CD4-positive, alpha-beta T cell treated with Interleukin-10 for 1 hour (primary cell): ENCODE data around the gene HOXC9.

Experiments
- DNase-seq: peaks from one replicate; pipeline ENCODE4 v3.0.0-alpha.2; 2020

The HOXC9 gene

DNA sequence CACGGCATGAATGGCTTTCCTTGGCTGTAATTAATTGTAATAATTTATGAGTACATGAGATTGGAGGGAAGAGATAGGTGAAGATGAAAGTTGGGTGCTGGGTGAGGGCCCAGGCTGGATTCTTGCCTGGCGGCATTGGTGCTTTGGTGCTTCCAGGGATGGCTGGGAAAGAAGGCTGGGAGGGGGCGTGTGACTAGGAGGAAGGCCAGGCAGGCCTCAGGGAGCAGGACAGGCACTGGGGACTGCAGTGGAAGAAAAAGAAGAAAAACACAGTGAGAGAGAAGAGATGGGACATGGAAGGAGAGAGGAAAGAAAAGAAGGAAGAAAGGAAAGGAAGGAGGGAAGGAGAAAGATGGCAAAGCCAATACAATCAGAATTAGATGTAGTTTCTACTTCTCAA is 3.7 kb downstream of the HOXC9 start:
- no peak for DNase-seq

DNA sequence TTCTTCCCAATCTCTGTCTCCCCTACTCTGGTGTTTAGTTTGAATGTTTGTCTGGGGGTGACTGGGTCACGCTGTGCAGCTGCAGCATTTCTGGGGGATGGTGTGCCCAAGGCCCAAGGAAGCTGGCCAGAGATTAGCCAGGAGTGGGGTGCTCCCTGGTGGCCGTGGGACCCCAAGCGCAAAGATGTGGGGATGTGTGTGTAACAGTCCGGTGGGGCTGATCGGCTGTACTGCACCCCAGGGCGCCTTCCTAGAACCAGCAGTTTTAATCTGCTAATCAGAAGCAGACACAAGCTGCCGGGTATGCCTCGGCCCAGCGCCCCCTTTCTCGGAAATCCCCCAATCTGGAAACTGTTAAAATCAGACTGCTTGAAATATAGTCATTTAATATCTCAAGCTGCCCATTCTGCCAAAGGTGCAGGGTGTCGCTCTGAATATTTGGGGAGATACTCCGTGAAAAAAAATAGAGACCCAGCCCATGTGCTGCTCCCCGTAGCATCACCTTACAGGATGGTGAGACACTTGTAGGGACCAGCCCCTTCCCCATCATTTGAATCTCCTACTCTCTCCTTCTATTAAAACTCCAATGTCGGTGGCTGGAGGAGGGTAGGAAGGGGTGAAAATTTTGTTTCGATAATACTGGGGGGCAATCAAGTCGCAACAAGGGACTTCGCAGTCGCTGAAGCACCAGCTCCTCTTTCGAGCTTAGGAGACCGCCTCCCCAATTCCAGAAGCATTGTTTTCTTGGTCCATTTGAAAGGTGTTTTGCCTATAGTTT is 4.3 kb downstream of the HOXC9 start:
- DNase-seq: no peak

DNA sequence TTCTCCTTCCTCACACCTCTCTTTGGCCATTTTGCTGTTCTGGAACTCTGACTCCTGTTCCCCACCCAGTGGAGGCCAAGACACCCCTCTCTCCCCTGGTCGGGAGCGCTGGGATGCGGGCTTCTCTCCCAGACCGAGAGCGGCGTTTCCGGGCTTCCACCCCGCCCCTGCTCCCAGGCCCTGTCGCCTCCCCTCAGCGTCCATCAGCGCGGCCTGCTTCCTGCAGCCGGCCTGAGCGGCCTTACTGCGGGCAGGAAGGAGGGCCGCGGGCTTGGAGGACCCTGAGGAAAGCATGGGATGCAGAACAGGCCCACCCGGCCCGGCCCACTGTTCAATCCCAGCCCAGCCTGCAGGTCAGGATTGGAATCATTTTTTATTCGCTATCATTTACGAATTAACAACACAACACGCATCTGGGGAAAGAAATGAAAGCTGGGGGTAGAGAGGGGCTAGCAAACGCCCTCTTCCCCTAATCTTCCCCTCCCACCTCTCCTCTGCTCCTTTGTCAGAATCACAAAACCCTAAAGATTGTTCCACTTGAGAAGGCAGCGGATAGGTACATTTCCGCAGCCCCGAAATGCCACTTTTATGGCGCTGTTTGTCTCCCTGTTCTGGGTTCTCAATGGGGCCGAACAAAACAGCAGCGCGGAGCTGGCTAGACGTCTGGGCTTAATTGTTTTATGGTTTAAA is 5.0 kb downstream of the HOXC9 start:
- no peak for DNase-seq

DNA sequence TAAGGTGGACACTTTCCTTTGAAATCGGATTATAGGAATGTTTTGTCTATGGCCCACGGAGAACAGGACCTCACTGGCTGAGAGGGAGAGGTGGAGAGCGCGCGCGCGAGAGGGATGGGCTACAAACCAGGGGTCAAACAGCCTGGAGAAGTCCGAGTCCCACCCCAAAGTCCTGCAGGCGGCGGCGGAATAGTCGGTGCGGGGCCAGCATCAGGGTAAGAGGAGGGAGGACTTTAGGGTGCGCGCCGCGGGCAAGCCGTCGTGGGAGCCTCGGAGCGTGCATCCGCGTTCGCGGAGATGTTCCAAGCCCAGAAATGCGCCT is 5.5 kb downstream of the HOXC9 start:
- DNase-seq: no peak

DNA sequence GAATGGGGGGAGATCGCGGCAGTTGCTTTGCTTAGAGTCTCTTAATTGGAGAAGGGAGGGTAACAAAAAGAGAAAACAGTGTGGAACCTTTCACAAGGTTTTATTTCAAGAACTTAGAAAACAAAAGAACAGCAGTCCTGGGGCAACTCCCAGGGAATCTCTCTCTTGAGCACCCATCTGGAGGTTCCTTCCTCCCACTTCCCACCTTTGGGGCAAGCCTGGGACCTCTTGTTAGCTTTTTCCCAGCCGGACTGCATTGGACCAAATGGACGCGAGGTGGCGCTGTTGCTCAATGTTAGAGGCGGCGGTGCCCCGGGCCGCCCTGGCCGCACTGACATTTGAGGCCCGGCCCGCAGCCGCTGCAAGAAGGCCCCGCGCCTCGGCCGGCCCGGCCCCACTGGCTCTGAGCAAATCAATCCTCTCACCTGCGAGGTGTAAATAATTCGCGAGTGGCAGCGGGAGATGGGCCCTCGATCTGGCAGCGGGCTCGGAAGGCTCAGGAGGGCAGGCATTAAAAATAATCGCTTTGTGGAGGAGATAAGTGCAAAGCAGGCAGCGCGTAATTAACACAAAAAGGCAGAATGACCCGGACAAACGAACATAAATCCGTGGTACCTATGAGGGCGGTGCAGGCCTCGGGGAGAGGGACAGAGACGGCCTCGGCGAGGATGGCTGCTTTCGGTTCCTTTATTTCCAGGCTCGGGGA is 6.0 kb downstream of the HOXC9 start:
- peak; percentile 86 for DNase-seq

DNA sequence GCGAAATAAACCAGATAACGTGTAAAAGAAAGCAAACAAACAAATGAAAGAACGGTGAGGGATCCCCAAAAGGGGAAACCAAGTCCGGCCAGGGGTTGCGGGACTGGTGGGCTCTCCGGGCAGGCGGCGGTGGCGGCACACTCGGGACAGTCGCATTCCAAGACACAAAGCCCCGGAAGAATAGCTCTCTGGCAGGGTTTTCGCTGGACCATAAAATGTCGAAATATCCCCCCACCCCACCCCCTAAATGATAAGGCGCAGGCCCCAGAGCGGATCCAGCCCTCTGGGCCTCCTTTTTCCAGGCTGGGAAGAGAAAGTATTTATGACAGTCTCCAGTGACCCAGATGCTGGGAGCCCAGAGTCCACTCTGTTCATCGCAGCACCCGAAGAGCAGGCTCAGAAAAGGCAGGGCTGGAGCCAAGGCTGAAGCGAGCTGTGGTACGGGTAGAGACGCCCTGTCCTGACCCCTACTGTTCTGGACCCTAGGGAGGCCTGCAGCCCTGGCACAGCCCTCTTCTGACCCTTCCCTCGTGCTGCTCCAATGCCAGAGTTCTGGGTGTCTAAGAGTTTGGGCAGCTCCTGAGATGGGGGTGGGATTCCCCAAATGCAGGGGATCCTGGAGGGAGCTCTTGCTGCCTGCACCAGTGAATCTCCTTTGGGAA is 6.7 kb downstream of the HOXC9 start:
- no peak for DNase-seq

DNA sequence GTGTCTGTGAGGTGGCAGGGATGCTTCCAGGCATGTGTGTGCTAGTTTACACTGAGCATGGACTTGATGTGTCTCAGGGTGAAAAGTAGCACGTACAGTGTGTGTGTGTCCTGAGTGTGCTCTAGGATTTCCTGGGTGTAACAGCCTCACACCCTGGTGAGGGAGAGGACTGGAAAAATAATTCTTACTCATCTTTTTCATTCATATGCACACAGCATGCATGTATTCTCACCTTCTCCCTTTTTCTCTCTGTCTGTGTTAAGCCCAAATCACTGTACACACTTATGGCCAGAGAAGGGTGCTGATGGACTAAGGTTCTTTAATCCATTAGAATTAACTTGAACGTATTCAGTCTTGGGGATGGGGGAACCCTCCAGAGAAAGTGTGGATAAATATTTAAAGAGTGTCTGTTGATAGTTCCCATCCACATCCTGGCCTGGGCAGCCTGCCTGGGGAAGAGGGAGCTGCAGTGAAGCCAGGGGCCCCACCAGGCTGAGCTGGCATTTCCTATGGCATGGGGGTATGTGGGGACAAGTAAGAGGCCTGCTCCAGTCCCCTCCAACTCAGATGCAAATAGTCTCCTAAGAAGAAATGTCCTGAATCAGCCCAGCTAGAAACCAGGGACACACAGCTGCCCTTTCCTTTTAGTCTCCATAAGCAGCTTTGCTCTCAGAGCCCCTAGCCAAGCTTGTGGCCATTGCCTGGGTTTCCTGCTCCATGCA is 7.7 kb downstream of the HOXC9 start:
- no peak for DNase-seq

DNA sequence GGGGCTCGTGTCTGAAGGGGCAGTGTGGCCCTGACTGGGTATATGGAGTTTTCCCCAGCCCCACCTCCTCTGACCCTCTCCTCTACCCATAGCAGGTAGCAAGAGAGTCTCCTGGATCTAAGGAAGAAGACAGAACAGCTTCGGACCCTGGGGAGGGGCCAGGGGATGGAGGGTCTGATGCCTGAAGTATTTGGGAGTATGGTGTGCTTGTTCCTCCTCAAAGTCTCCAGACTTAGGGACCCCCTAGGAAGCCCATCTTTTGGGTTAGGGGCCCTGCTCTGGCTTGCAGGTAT is 8.2 kb downstream of the HOXC9 start:
- DNase-seq: no peak

DNA sequence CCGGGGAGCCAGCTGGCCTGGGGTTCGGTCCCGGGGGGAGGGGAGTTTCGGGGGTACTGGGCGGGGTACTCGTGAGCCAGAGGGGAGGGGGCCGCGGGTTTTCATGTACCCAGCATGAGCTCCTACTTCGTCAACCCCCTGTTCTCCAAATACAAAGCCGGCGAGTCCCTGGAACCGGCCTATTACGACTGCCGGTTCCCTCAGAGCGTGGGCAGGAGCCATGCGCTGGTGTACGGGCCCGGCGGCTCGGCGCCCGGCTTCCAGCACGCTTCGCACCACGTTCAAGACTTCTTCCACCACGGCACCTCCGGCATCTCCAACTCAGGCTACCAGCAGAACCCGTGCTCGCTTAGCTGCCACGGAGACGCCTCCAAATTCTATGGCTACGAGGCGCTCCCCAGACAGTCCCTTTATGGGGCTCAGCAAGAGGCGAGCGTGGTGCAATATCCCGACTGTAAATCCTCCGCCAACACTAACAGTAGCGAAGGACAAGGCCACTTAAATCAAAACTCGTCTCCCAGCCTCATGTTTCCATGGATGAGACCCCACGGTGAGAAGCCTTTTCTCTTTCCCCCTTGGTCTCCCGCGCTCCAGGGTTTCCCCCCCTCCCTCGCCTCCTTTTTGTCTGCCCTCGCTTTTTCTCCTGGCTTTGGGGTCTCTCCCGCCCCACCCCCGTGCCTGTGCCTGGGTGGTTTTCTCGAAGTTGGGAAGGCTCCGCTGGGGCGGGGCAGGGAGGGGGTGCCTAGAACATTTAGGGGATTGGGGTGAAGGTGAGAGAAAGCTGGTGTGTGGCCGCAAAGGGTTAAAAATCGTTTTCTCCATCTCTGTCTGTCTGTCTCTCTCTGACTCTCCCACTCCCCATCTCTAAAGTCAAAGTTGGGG is 9.5 kb downstream of the HOXC9 start:
- no peak for DNase-seq

DNA sequence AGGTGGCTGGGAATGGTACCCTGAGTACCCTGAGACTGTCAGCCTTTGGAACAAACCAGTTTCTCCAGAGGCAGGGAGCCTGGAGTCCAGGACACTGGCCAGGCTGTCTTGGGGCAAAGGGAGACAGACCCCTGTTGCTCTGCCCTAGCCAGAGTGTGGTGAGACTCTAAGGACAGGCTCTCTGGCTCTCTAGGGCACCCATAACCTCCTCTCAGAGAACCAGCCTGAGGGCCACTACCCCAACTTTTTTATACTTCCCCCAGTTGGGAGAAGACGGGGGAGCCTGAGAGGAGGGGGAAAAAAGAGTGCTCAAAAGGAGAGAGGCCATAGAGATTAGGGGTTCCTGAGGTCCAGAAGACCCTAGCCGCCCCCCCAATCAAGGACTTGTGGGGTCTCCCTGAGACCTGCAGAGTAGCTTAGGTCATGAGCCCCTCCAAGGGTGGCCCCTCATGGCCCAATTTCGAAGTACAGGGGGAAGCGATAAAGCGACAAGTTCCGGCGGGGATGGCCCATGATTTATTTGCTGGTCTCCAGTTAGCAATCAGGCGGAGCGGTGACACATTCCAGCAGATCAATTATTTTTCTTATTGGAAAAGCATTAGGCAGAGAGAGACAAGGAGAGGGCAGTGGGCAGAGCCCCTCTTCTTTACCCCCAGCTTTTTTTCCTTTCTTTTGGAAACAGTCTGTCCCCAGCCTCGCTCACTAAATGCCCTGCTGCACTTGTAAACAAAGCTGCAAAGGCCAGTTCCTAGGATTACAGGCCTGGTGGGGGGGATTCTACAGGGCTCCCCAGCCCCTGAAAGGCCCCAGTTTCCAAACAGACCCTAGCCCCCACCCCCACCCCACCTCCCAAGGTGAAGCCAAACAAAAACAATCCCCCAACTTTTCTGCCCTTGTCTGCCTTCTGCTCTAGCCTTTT is 10.4 kb downstream of the HOXC9 start:
- DNase-seq: no peak

DNA sequence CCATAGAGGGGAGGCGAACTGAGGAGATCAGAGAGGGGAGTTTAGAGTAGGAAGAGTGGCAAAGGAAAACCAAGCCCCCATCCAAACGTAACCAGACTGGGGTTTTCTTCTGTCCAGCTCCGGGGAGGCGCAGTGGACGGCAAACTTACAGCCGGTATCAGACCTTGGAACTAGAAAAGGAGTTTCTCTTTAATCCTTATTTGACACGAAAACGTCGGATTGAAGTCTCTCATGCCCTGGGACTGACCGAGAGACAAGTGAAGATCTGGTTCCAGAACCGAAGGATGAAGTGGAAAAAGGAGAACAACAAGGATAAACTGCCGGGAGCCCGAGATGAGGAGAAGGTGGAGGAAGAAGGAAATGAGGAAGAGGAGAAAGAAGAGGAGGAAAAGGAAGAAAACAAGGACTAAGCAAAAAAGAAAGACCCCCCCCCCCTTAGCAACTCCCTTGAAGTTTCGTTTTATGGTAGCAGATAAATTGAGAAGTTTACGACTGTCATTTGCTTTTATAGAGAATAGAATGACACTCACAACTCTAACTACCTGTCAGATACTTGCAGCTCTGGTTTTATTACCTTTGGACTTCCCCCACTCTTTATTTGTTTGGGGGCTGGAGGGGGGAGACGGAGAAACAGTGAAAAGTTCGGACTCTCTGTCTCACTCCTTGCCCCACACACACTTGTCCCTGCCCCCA is 11.2 kb downstream of the HOXC9 start:
- no peak for DNase-seq

DNA sequence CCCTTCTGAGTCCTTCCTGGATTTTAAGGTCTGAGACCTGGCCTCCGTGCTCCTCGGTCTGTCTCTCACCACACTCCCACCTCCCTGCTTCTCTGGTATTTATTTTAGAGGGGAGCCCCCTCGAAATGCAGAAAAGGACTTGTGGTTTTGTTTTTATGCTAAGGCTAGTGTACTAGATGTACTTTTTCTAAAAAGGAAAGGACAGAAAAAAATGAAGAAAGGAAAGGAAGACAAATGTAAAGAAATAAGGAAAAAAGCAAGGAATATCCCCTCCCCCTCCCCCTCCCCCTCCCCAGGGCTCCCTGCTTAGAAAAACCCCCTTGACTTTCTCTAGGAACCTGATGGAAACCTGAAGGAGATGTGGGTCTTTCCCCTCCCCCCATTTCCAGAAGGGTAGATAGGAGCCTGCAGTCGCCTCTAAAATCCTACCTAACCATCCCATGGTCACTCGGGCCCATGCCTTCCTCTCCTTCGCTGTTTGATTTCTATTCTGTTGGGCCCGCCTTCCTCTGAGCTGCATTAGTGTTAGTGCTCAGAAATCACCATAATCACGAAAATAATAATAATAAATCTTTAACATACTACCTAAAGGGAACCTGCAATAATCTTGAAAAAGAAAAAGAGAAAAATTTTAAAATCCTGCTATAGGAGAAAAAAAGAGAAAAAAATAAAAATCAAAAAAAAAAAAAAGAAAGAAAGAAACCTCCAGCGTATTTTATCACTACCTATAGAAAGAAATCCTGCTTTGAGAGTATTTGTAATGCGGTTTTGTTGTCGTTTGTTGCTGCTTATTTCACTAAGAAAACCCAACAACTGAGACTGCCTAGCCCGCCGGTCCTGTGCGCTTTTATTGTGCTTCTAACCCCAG is 11.9 kb downstream of the HOXC9 start:
- DNase-seq: no peak

DNA sequence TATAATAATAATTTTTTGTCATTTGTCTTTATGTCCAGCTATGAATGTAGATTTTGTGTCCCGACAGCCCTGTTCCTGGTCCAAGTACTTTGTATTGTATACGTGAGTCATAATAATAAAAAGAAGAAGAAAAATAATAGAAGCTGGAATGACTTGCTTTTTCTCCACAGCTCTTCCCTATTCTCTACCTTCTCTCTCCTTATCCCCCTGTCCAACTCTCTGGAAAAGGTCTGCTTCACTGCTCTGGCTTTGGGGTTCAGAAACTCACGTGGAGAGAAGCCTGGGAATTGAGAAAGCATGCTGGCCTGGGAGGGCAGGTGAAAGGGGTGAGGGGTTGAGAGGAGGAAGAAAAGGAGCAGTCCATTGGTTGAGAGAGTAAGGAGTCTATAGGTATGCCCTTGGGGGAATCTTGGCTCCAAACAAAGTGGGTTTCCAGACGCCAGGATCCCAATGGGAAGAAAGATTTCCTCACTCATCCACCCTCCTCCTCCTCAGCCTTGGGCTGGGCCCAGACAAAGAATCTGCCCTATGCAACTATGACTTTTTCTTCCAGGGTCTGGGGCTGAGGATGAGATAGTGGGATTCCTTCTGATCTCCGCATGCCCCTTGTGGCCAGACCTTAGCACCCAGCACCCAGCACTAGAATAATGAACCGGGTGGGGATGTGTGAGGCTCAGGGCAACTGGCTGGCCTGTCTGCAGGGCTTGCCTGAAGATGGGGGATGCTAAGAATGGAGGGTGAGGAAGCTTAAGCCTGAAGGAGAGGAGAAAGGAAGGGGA is 12.9 kb downstream of the HOXC9 start:
- no peak for DNase-seq

DNA sequence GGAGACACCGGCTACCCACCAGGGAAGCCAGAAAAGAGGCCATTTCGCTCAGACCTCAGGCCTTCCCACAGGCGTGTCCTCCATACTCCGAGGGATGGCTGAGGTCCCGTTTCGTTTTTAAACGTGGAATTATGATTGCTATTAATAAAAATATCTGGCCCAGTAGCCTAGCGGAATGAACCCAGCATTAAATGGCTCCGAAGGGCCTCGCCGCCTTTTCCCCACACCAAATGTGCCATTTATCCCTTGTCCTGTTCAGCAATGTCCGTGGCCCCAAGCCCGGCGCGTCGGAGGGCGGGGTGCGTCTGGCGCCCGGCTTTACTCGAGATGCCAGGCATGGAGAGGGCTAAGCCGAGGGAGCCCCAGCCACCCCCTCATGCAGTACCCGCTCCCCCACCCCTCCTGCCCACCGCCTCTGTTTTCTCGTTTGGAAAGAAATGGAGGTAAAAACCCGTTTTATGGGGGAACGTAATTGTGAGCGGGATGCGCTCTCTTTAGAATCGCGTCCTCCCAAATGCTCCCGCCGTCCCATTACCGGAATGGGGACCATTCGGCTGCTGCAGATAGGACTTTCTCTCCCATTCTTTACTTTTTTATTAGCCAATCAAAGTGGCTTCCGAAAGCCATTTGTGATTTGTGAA is 14.5 kb downstream of the HOXC9 start:
- DNase-seq: no peak

DNA sequence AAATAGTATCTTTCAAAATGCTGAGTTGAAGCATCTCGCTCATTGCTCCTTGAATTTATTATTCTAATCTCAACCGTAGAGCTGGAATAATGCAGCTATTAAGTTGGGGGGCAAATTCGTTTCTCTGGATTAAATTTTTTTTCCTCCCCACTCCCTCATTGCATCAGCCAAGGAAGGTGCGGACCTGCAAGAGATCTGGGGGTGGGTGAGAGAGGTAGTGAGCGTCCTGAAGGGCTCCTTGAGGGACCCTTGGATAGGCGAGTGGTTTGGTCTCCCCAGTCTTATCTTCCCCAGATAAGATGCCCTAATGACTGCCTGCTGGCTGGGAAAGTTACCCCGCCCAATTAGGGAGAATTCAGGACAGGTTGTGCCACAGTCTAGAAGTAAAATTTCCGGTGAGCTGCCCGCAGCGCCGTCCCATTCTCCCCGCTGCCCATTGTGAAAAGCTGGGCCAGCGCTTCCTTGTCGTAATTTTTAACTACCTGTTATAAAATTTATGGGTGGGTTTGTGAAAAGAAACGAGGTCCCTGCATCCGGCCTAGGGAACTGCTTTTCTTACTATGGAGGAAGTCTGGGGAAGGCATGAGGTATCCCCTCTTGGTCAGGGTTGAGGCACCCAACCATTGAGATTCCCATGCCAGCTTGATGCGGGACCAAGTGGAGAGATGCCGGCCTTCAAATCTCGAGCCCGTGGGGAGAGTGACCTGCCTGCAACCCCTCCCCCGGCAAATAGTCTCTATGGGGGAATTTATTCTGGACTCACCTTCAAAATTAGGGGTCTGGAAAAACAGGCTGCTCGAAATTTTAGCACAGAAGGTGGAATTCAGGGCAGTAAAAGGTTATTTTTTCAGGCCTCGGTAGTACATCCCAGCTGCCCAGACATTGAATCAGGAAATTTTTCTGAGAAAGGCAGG is 15.3 kb downstream of the HOXC9 start:
- no peak for DNase-seq

DNA sequence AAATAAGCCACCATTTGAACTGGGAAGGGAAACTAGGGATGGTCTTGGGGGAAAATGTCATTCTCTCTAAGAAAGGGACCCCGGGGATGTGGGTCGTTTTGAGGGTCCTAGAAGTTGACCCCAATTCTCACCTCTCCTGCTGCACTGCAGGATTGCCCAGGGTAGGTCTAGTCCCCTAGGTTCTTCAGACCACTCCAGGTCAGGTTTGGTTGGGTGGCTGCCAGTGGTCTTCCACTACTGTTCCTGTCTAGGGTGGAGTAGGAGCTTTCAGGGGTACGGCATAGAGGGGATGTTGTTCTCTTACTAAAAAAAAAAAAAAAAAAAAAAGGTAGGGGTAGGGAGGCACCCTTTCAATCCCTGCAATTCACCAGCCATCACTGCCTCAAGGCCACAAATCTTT is 16.1 kb downstream of the HOXC9 start:
- DNase-seq: no peak

DNA sequence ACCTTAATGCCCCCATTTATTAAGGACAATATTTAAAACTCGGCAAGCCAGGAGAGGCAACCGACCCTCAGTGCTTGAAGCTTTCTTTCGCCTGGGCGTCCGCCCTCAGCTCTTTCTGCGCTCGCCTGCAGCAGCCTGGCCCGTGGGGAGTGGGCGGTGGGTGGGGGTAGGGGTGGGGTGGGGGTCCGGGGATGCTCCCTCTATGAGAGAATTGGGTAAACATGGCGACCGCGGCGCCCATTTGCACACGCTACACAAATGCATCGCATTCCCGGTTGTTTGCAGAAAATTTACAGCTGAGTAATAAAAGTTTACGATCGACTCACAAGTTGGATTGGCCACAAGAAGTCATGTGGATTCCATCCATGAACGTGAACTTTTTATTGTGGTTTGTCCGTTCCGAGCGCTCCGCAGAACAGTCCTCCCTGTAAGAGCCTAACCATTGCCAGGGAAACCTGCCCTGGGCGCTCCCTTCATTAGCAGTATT is 16.6 kb downstream of the HOXC9 start:
- DNase-seq: no peak
